Stimulated activated CD8-positive, alpha-beta memory T cell treated with anti-CD3 and anti-CD28 coated beads, Interleukin-7, amount 100 ng/mL, for 1 hour (primary cell): ENCODE results near the gene MINDY2.
"Not testable (repeated sequence)": the region's sequence is repeated elsewhere in the genome, so short reads cannot be mapped to it uniquely, and the experiment has no call there.

Experiments used
- DNase-seq, 2 donors: peaks; one replicate each; pipeline ENCODE4 v3.0.0-alpha.2; 2020; ENCODE audit warnings: low read depth in 2 of 2

MINDY2 gene

DNA sequence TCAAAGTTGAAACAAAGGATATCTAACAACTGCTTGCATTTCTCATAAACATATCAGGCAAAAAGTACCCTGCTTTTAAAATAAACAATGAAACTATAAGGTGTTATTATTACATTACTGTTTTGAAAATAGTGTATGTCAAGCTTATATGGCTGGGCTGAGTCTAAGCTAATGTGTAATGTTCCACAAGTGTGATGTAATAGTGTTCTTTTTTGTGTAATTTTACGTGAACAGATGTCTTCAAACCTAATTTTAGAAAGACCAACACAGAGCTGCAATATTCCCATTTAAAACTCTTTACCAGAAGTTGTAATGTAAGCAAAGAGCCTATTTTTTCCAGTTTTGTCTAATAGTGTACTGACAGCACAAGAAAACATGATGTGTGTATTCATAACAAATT is 34.0 kb downstream of the MINDY2 start:
- no peak for DNase-seq

DNA sequence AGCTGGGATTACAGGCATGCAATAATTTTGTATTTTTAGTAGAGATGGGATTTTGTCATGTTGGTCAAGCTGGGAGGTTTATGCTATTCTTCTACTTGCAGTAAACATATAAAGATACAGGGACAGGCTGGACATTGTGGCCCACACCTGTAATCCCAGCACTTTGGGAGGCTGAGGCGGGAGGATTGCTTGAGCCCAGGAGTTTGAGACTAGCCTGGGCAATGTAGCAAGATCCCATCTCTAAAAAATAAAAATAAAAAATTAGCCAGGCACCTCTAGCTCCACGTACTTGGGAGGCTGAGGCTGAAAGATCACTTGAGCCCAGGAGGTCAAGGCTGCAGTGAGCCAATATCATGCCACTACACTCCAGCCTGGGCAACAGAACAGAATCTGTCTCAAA is 52.2 kb downstream of the MINDY2 start:
- DNase-seq: not testable (repeated sequence)

DNA sequence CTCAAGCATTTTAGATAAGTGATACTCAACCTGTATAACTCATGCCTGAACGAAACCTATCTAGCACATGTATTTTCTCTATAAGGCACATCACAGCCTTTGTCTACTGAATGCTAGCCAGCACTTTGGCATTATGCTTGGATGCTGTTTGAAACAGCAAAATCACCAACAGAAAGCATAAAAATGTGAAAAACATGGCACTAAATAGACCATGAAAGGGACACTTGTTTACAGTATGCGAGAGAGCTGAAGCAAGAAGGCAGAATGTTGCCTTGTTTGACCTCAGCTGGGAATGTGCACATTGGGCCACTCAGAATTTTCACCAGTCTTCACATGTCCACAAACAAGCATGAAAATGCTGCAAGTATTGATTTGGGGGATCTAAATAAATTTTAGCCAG is 59.5 kb downstream of the MINDY2 start:
- no peak for DNase-seq

DNA sequence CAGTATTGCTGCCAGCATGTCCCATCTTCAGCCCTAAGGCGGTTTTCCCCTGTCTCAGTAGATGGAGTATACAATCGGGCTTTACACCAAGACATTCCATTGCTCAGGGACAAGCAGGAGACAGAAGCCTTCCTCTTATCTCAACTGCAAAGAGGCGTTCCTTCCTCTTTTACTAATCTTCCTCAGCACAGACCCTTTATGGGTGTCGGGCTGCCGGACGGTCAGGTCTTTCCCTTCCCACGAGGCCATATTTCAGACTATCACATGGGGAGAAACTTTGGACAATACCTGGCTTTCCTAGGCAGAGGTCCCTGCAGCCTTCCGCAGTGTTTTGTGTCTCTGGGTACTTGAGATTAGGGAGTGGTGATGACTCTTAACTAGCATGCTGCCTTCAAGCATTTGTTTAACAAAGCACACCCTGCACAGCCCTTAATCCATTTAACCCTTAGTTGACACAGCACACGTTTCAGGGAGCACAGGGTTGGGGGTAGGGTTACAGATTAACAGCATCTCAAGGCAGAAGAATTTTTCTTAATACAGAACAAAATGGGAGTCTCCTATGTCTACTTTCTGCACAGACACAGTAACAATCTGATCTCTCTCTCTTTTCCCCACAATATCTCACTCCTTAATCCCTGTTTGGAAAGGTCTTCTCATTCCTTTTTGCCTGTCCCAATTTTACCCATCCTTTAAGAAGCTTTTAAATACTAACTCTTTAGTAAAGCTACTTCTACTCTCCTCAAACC is 62.8 kb downstream of the MINDY2 start:
- not testable (repeated sequence) for DNase-seq

DNA sequence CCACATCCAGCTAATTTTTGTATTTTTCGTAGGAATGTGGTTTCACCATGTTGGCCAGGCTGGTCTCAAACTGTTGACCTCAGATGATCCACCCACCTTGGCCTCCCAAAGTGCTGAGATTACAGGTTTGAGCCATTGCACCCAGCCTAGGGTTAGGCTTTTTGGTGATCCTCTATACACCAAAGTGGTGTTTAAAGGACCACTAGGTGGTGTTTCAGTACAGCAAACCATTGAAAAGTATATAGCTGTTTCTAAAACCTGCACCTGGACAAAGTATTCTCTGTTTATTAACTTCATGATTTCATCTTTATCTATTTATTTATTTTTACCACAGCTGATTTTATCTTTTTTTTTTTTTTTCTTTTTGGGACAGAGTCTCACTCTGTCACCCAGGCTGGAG is 68.4 kb downstream of the MINDY2 start:
- no peak for DNase-seq

DNA sequence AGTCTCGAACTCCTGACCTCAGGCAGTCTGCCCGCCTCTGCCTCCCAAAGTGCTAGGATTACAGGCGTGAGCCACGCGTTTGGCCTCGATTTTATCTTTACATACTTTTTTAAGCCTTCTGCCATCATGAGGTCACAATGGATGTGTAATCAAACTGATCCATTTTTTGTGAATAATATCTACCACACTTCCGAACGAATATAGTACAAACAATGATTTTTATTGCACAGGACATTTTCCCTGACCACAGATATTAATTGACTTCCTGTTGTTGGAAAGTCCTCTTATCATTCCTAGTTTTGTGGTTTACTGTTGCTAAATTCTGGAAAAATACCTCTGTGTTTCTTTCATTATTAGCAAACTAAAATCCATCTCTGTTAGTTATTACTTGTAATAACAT is 68.9 kb downstream of the MINDY2 start:
- DNase-seq: no peak

DNA sequence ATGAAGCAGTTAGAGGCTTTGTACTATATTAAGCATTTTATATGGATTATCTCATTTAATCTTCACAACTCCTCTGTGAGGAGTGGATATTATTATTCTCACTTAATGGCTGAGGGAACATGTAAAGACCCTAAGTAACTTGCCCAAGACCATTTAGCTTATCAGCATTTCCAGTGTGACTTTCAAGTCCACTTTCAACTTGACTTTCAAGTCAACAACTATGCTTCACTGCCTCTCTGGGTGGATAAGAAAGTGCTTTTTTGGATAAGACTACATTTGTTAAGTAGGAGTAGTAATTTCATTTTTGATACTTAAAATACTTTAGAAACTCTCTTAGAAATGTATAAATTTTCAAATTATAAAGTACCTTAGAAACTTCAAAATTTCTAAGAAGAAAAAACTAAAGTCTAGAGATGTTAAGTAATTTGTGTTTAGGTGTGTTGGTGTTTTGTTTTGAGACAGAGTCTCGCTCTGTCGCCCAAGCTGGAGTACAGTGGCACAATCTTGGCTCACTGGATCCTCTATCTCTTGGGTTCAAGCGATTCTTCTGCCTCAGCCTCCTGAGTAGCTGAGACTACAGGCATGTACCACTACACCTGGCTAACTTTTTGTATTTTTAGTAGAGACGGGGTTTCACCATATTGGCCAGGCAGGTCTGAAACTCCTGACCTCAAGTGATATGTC is 71.8 kb downstream of the MINDY2 start:
- no peak for DNase-seq

DNA sequence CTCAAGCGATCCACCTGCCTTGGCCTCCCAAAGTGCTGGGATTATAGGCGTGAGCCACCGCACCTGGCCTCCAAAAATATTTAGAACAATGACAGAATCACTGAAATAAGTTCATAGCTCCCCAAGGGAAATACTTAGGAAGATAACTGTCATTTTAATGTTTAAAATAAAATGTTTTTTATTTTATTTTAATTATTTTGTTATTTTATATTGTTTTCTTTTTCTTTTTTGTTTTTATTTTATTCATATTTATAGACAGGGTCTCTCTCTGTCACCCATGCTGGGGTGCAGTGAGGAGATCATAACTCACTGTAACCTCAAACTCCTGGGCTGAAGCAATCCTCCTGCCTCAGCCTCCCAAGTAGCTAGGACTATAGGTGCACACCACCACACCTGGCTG is 80.1 kb downstream of the MINDY2 start:
- not testable (repeated sequence) for DNase-seq

DNA sequence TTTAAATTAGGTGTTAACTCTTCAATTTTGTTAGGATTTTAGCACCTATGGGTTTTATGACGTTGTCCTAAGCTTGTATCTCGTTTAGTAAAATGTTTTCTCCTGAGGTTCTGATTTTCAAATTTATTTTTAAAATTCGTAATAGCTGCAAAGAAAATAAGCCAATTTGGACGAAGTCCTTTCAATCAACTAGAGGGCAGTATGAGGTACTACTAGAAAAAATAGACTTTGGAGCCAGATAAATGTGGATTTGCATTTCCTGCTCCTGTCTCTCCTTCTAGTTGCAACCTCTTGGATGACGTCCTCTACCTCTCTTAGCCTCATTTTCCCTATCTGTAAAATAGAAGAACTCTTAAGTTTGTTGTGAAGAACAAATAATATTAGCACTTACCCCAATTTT is 81.2 kb downstream of the MINDY2 start:
- no peak for DNase-seq

DNA sequence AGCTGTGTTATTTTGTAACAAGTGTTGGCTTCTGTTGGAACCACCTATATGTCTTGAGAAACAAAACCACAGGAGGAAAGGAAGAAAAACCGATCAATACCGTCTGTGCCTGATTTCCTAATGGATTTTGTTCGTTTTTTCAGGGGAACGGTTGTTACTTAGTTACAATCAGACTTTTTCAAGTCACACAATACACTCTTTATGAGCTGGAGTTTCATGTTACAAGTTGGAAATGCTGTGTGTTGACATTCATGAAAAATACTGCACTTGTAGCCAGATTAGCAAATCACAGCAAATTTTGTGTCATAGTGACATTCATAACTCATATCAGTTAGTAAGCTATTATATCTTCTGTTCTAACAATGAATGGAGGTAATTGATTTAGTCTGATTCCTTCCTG is 83.5 kb downstream of the MINDY2 start:
- no peak for DNase-seq

DNA sequence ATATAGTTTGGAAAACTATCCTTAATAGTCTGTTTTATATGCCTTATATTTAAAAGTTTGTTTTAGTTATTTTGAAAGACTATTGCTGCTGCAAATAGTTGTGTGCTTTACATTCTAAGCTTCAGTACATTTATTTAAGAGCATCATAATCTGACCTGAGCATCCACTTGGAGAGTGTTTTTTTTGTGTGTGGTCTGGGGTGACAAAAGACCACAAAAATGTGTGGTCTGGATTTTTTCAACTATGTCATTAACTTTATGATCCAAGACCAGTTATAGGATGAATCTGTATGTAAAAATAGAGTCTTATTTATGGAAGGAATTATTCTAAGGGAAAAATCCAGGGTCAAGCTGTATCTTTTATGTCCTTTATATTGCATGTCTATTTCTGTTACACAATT is 85.0 kb downstream of the MINDY2 start:
- DNase-seq: no peak

DNA sequence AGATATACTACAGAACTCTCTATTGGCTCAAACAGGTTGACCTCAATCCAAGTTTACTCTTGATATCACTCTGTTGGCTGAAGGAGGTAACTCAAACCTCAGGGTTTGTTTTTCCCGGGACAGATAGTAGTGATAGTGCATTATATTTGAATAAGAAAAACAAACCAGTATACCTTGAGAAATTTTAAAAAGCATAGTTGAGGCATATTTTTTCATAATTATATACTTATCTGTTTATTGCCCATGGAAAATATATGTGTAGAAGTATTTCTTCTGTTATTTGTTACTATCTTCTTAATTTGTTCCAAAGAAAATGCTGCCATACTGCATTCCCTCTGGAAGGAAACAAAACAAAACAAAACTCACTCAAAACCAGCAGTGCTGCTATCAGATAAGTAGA is 85.5 kb downstream of the MINDY2 start:
- DNase-seq: not testable (repeated sequence)

DNA sequence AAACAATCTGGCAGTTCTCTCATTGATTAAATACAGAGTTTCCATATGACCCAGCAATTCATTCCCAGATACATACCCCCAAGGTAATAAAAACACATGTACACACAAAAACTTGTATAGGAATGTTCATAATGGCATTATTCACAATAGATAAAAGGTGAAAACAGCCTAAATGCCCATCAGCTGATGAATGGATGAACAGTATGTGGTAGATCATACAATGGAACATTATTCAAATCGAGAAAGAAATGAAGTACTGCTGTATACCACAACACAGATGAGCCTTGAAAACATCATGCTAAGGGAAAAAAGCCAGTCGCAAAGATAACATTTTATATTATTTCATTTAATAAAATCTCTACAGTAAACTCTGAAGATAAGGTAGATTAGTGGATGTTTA is 91.2 kb downstream of the MINDY2 start:
- no peak for DNase-seq

DNA sequence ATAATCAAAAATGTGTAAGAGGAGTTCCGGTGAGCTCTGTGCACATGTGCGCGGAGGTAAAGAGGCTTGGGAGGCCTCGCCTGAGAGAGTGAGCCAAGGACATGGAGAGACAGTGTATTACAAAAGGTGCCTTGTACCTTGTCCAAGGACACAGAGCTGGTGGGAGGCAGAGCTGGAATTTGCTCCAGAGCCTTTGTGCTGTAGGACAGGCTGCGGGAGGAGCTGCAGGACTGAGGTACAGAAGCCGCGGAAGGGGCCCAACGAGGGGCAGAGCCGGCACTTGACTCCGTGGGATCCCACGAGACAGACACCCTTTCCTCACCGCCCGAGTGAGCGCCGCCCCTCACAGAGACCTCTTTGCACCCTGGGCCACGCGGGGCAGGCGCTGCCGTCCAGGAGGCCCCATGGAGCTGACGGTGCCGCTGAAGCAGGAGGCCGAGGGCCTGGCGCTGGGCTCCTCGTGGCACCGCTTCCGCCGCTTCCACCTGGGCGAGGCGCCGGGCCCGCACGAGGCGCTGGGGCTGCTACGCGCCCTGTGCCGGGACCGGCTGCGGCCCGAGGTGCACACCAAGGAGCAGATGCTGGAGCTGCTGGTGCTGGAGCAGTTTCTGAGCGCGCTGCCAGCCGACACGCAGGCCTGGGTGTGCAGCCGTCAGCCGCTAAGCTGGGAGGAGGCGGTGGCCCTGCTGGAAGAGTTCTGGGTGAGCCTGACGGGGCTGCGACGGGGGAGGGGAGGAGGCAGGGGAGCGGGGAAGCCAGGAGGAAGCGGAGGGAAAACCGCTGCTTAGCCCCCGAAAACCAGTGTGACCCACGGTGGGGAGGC is 93.7 kb downstream of the MINDY2 start:
- DNase-seq: no peak

DNA sequence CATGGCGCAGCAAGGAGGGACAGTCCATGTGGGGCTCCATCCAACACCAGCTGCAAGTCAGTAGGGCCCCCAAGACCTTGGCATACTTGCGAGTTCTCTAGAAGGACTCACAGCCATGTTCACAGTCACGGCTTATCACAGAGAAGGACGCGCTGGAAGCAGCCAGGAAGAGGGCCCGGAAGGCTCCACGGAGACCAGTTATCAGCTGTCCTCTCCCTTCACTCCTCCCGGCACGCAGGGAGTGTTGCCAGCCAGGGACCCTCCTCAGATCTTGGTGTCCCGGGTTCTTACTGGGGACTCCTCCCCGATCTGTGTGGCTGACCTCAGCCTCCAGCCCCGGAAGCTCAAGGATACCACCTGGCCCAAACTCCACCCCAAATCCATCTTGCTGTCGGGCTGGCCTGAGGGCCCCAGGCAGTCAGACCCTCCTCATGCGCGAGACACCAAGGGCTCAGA is 94.4 kb downstream of the MINDY2 start:
- no peak for DNase-seq

DNA sequence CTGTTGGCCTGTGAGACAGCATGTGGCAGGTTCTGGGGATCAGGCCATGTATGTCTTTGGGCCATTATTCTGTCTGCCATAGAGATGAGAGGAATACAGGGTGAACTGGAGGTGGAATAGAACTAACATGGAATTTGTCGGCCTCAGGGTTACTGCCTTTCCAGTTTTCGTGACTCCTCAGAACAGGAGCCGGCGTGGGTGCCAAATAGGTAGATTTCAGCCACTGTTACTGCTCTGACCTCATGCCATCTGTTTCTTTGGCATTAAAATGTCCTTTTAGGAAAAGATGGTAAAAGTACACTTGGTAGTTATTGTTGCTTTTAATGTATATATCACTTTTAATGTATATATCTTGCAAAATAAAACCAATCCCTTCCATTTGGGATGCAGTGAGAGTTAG is 96.8 kb downstream of the MINDY2 start:
- DNase-seq: no peak

DNA sequence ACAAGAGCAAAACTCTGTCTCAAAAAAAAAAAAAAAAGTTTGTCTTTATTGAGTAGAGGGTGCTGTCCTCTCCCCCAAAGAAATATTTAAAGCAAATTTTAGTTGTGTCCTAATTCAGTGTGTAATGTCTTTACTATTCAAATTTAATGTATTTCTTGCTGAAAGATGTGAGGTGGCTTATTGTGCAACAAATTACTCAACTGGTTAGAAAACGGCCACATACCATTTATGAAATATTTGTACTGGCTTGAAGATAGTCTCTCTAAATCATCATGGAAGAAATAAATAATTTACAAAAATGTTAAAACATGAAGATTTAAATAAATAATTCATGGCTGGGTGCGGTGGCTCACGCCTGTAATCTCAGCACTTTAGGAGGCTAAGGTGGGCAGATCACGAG is 99.3 kb downstream of the MINDY2 start:
- DNase-seq: no peak

DNA sequence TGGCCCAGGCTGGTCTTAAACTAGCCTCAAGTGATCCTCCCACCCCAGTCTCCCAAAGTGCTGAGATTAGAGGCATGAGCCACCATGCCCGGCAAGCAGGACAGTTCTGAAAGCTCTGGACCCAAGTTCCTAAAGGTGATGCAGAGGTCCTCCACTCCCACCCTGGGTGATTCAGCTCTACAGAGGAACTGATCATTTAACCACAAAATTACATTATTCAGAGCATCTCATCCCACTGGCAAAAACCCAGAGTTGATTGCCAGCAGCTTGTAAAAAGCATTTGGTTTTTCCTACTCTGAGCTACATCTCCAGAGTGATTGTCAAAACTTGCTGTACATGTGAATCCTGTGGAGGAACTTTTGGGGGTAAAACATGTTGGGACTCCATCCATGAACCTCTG is 102.2 kb downstream of the MINDY2 start:
- no peak for DNase-seq

DNA sequence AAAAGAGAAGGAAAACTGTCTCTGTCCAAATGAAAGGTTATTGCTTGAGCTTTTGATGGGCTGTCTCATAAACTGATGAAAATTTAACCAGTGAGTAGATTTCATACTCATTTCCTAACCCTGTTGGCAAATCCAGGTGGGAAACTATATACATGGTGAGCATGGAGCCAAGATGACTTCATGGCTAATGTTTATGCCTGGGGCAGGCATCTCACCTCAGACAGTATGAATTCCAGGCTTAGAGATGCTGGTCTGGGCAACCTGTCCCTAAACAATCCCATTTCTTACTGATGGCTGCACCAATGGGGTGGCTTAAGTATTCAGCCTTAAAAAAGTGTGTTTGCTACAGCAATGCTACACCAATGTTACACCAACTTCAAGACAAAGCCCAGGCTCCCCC is 104.2 kb downstream of the MINDY2 start:
- DNase-seq: no peak

DNA sequence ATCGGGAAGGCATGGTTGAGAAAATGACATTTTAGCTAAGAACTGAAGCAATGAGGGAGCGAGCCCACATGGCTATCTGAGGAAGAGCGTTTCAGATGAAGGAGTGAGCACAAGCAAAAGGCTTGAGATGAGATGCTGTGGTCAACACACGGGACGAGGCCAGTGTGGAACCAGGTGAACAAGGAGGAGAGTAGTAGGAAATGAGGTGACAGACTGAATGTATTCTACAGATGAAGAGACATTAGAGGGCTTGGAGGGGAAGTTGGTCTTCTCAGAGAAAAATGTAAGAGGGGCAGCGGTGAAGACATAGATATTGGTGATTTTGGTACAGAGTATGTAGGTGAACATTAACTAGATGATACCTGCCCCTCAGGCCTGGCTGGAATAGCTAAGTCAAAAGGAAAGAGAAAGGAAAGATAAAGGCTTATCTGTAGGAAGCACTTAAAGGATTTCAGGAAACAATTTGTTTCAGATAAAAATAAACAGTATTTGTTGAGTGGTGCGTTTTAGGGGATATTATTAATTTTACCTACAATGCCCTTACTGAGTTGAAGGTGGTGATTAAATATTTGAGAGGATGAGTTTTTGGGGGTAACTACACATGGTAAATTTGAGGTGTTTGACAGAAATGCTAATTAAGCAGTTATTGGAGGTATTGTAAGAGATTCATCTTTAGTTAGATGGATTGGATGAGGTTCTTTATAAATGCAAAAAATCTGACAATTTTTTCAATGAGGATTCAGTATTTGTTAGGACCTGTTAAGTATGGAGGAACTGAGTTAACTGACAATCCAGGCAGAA is 105.4 kb downstream of the MINDY2 start:
- no peak for DNase-seq

DNA sequence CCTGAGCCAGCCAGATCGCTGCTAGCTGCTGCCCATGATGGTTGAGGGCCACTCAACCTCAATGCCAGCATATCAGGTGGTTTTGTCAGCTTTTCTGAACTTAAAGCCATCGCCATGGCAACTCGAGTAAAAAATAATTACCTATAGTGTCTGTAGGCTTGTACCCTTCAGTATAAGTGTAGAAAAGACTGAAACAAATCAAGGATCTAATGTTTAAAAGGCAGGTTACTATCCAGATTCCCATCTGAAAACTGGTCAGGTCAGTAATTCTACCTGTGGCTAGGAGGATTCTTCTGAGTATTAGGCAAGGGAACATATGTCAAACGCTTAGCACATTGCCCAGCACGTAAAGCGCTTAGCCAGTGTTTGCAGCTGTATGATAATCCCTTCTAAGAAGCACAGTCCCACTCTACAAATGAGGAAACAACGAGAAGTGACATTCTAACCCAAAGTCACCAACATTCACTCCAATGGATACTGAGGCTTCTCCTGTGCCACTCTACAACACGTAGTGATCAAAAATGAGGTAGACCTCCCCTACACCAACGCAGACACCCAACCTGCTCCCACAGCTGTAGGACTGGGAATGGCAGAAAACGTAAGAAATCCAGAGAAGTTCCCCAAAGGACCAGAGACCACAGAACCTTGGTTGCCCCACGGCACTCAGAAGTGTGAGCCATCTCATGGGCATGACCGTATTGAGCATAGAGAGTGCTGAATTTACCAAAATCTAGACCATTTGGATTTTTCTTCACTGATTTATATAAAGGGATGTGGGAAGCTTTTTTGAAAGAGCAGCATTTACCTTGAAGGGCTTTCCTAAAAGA is 107.1 kb downstream of the MINDY2 start:
- DNase-seq: no peak
